ENCODE data around the gene TATDN3. TPM values are rescaled to one million over a fixed set of nuclear protein-coding genes. Genes with fewer than 3 reads are reported as not detected.

TATDN3 gene
- total RNA-seq, 1 experiment from 2014 or later: 16.3 TPM

- TF ChIP-seq JUND (IDR thresholded peaks at IDR 0.05) (no peak), FOSL1 (IDR thresholded peaks at IDR 0.05; ENCODE audit: low read depth) (no peak), EZH2 (IDR thresholded peaks at IDR 0.05) (no peak), EGR1 (IDR thresholded peaks at IDR 0.05; ENCODE audit: low read depth) (no peak)
Observed at GRCh38 chr1:212749821-212750535, 41.7 kb upstream of the TATDN3 start (continued).

- Histone ChIP-seq H3K9me2 (ENCODE audit: insufficient read depth) (no peaks in the 10 kb centered on the region), H3K4me1 (ENCODE audit: control insufficient read depth in 1 of 2, insufficient read depth in 2 of 2, low read length in 2 of 2) (peaks cover 0 to 6% of the 10 kb centered on the region in 2 experiments; a peak in 3 of 4 replicates), H3K4me3 (replicated peaks in 1 of 2; ENCODE audit: low read depth in 1 of 2, low read length in 2 of 2) (no peak overlapping the region), H3K79me2 (ENCODE audit: insufficient read depth, low read length) (peaks cover 18% of the 10 kb centered on the region), H3K36me3 (ENCODE audit: control insufficient read depth in 1 of 2, insufficient read depth in 2 of 2, low read length in 2 of 2) (no peaks in the 10 kb centered on the region), H3K4me2 (ENCODE audit: low read length) (no peak overlapping the region), H4K20me1 (ENCODE audit: insufficient read depth) (no peaks in the 10 kb centered on the region), H3K27ac (ENCODE audit: low read depth, low read length) (no peak overlapping the region), H3K9ac (ENCODE audit: low read length) (no peak overlapping the region), H3K27me3 (ENCODE audit: insufficient read depth, low read length) (no peaks in the 10 kb centered on the region), H3K9me3 (ENCODE audit: control insufficient read depth in 1 of 2, insufficient read depth in 1 of 2, low read depth in 1 of 2, low read length in 2 of 2) (no peaks in the 10 kb centered on the region), H2AFZ (ENCODE audit: low read depth, low read length, poor library complexity, severe bottlenecking) (no peak overlapping the region)
- POLR2A ChIA-PET: no interaction called here
- RAD21 ChIA-PET (ENCODE audit: low non-redundant PET in 1 of 2, low total read pairs in 2 of 2, uncharacterized antibody in 2 of 2, unreplicated experiment in 2 of 2): no interaction called here
- intact Hi-C loops (cut with micrococcal nuclease): loop anchor here (5.0 kb wide), 1 partner anchor 245 kb away; no protein-coding TSS in a partner anchor
- DNase-seq (ENCODE audit: low read depth, low spot score): no peak
- BruUV-seq (replicated peaks): no TSS peak
- no peak for ATAC-seq
- CTCF ChIA-PET: interaction anchor here (0.6 to 0.7 kb wide), 2 partner anchors 76 to 1709 kb away, joined by 3 to 4 read pairs; no protein-coding TSS in a partner anchor
- TF ChIP-seq TCF7L2 (IDR thresholded peaks at IDR 0.05; ENCODE audit: borderline replicate concordance, extremely low read depth, insufficient read depth, insufficient read length) (no peak), RAD21 (IDR thresholded peaks at IDR 0.05; ENCODE audit: low read depth) (no peak), ZNF274 (IDR thresholded peaks at IDR 0.05; ENCODE audit: low read depth, low read length) (no peak), JUND (IDR thresholded peaks at IDR 0.05) (no peak), YY1 (IDR thresholded peaks at IDR 0.05; ENCODE audit: extremely low read depth, insufficient replicate concordance, low read depth, low read length) (no peak), SP1 (IDR thresholded peaks at IDR 0.05; ENCODE audit: low read depth) (no peak), EZH2 (IDR thresholded peaks at IDR 0.05) (no peak), EGR1 (IDR thresholded peaks at IDR 0.05; ENCODE audit: low read depth) (no peak), CBX3 (IDR thresholded peaks at IDR 0.05; ENCODE audit: low read depth) (no peak), SRF (IDR thresholded peaks at IDR 0.05; ENCODE audit: low read depth) (no peak), FOSL1 (IDR thresholded peaks at IDR 0.05; ENCODE audit: low read depth) (no peak), ZBTB33 (IDR thresholded peaks at IDR 0.05; ENCODE audit: extremely low read depth, insufficient replicate concordance, low read length) (no peak), POLR2AphosphoS5 (IDR thresholded peaks at IDR 0.05; ENCODE audit: low read depth, low read length) (no peak), SIN3A (IDR thresholded peaks at IDR 0.05; ENCODE audit: low read depth) (no peak)
- TF ChIP-seq, protein P1, sequence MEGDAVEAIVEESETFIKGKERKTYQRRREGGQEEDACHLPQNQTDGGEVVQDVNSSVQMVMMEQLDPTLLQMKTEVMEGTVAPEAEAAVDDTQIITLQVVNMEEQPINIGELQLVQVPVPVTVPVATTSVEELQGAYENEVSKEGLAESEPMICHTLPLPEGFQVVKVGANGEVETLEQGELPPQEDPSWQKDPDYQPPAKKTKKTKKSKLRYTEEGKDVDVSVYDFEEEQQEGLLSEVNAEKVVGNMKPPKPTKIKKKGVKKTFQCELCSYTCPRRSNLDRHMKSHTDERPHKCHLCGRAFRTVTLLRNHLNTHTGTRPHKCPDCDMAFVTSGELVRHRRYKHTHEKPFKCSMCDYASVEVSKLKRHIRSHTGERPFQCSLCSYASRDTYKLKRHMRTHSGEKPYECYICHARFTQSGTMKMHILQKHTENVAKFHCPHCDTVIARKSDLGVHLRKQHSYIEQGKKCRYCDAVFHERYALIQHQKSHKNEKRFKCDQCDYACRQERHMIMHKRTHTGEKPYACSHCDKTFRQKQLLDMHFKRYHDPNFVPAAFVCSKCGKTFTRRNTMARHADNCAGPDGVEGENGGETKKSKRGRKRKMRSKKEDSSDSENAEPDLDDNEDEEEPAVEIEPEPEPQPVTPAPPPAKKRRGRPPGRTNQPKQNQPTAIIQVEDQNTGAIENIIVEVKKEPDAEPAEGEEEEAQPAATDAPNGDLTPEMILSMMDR (IDR thresholded peaks at IDR 0.05 in 2 of 3, conservative IDR thresholded peaks at IDR 0.05 in 1 of 3; ENCODE audit: borderline replicate concordance in 1 of 3, insufficient read depth in 1 of 3, low read depth in 2 of 3, low read length in 2 of 3): no peak
Observed at GRCh38 chr1:212752252-212752933, 39.3 kb upstream of the TATDN3 start.
